Adrenal gland (tissue), 12 donors: ENCODE data around the gene SORBS2. TPM values are rescaled to one million over a fixed set of nuclear protein-coding genes. Genes with fewer than 3 reads are reported as not detected.
A peak's percentile ranks its signal among the peaks of the same experiment; 100 is the strongest.

ENCODE experiments used
- DNase-seq, 7 donors: peaks; one replicate each; pipeline ENCODE4 v3.0.0-alpha.2; 2019 to 2020
- H3K27ac ChIP-seq, 5 donors: fragments of 200-600 bp; sonication (generic) in 4 of 5; 1 replicate in 3 of 5; 2 replicates in 2 of 5; pipeline versions ENCODE4 v1.5.1 to v1.8.0; 2016 to 2020; ENCODE audit warnings: mild to moderate bottlenecking in 1 of 5
- H3K27me3 ChIP-seq: fragments of 200-600 bp; 2 replicates; pipeline ENCODE4 v1.8.0; 2021
- H3K36me3 ChIP-seq, 2 donors: fragments of 200-600 bp; replicated peaks in 1 of 2; 1 replicate in 1 of 2; 2 replicates in 1 of 2; pipeline versions ENCODE4 v1.5.1 to v1.8.0; 2018 to 2022
- H3K4me1 ChIP-seq, 2 donors: fragments of 200-600 bp; replicated peaks in 1 of 2; 1 replicate in 1 of 2; 2 replicates in 1 of 2; pipeline versions ENCODE4 v1.5.1 to v1.8.0; 2018 to 2021
- H3K4me3 ChIP-seq, 4 donors: fragments of 200-600 bp; sonication (generic) in 3 of 4; one replicate each; pipeline ENCODE4 v1.5.1; 2016 to 2018
- H3K9me3 ChIP-seq, 3 donors: fragments of 200-600 bp; sonication (generic) in 1 of 3; replicated peaks in 1 of 3; 1 replicate in 2 of 3; 2 replicates in 1 of 3; pipeline versions ENCODE4 v1.5.1 to v1.8.0; 2016 to 2021
- CTCF ChIP-seq, 6 experiments: fragments of 450-650 bp in 4 of 6; fragments of 200-600 bp in 2 of 6; sonication (generic) in 1 of 6; IDR thresholded peaks; 1 replicate in 5 of 6; 2 replicates in 1 of 6; pipeline versions ENCODE4 v1.5.1 to v1.8.0; 2016 to 2021; ENCODE audit warnings: antibody characterized with exemption in 6 of 6, mild to moderate bottlenecking in 2 of 6, moderate library complexity in 1 of 6
- POLR2A ChIP-seq, 2 donors: fragments of 450-650 bp; IDR thresholded peaks; one replicate each; pipeline ENCODE4 v1.6.1; 2017; ENCODE audit warnings: antibody characterized with exemption in 2 of 2, mild to moderate bottlenecking in 2 of 2, moderate library complexity in 1 of 2
- WGBS, 4 donors: extraction: QIAGEN DNeasy Blood & Tissue Kit in 2 of 4; methylation state at CpG; one replicate each; pipeline versions ENCODE4 v1.1.5 to v1.1.7; 2013 to 2017; 5-methylcytosine and 5-hydroxymethylcytosine counted together
- intact Hi-C, 2 donors: fragments of 100-400 bp; cut with DNase I; formaldehyde crosslinking; loops; one replicate each; pipeline versions ENCODE4 v1.14.1 to v1.15.0; 2022 to 2023
- polyA plus RNA-seq, 3 donors: library from polyadenylated mRNA; stranded (reverse); fragments of 200-250 nt in 2 of 3; fragments of 350-450 nt in 1 of 3; fragmentation: Illumina TruSeq in 1 of 3; extraction: RNeasy Lipid Tissue Mini Kit (QIAGEN cat#74804) in 1 of 3; gene quantifications; one replicate each; pipeline ENCODE4 v1.2.3, GENCODE V29; 2013 to 2014
- total RNA-seq, 9 donors: library from RNA; depleted of rRNA in 4 of 9; stranded (reverse); fragments of >200 nt in 4 of 9; fragments of 120-200 nt in 1 of 9; fragmentation: NEBNext Ultra II Directional in 1 of 9; extraction: Animal tissue kit (Norgen Biotek cat#: 25700) in 1 of 9; gene quantifications; one replicate each; pipeline versions ENCODE4 v1.1.0 to v1.2.4, GENCODE V29; 2013 to 2023
- donor health status: healthy with polysubstance abuse.
- donor health status: Bipolar disorder and iron deficiency.
- donor health status: DM: yes; HTN: yes; CAD: no.
- donor health status: DM: no; HTN: no; CAD: no.
- donor health status: DM: no; HTN: no; CAD: no.
- donor health status: DM: yes; HTN: yes; CAD: no.

The SORBS2 gene
- total and polyA plus RNA-seq, 12 donors, result 126 to 875 (median 582) TPM

DNA sequence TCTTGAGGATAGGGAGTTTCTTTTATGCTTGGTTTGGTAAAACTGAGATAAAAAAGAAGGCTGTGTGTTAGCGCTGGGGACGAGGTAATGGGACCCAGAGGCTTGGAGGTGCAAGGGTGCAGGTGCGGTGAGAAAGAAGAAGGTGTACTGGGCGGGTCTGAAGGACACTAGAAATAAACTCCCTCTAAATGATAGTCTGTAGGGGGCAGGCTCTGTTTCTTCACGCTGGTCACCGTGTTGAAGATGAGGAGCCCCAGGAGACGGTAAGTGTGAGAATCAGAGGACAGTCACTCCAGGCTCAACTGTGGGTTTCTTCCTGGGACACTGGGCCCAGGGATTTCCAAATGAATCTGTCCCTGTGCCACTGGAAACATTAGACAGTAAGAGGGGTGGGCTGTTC, 131.4 kb downstream of the SORBS2 start:
- H3K9me3 ChIP-seq, result peaks cover 0 to 4% (median 0%) of the 10 kb centered on the region in 3 donors
- WGBS, 4 donors, result 91 to 92% (median 92%) methylated on average over 7 of the region's 7 CpGs
- TF ChIP-seq CTCF (IDR thresholded peaks at IDR 0.05) (no peak), POLR2A (IDR thresholded peaks at IDR 0.05) (no peak)
- intact Hi-C loops, result no loop called here
- no peaks in the 10 kb centered on the region for H3K27me3 ChIP-seq
- DNase-seq, result no peak
- peaks cover 6 to 26% of the 10 kb centered on the region in 2 donors for H3K4me1 ChIP-seq
- peaks cover 0 to 12% of the 10 kb centered on the region in 2 donors for H3K36me3 ChIP-seq
- H3K27ac ChIP-seq, result no peak overlapping the region
- no peak overlapping the region for H3K4me3 ChIP-seq

- TF ChIP-seq POLR2A (IDR thresholded peaks at IDR 0.05), result no peak
- TF ChIP-seq CTCF (IDR thresholded peaks at IDR 0.05), result no peak
- no peak overlapping the region for H3K4me3 ChIP-seq
- H3K9me3 ChIP-seq, result peaks cover 0 to 4% (median 0%) of the 10 kb centered on the region in 3 donors
- WGBS, 4 donors, result 74 to 83% (median 77%) methylated on average over 3 of the region's 3 CpGs
- no peak for DNase-seq
- H3K27ac ChIP-seq, result peak overlapping the region in 1 of 5 donors; percentile 14
- peaks cover 6 to 19% of the 10 kb centered on the region in 2 donors for H3K4me1 ChIP-seq
- H3K36me3 ChIP-seq, result peaks cover 0 to 12% of the 10 kb centered on the region in 2 donors
- no peaks in the 10 kb centered on the region for H3K27me3 ChIP-seq
- intact Hi-C loops, result no loop called here
Observed at GRCh38 chr4:185679523-185679922, 132.5 kb downstream of the SORBS2 start.

- Histone ChIP-seq H3K4me3 (no peak overlapping the region), H3K27ac (no peak overlapping the region), H3K27me3 (no peaks in the 10 kb centered on the region), H3K4me1 (peaks cover 10 to 17% of the 10 kb centered on the region in 2 donors), H3K36me3 (peaks cover 0 to 12% of the 10 kb centered on the region in 2 donors), H3K9me3 (peaks cover 0 to 4% (median 0%) of the 10 kb centered on the region in 3 donors)
- no peak for DNase-seq
- intact Hi-C loops, result no loop called here
- TF ChIP-seq CTCF (IDR thresholded peaks at IDR 0.05), result no peak
- no peak for TF ChIP-seq POLR2A (IDR thresholded peaks at IDR 0.05)
- 87 to 95% (median 94%) methylated on average over 1 of the region's 1 CpG for WGBS, 4 donors
Observed at GRCh38 chr4:185677637-185678314, 134.2 kb downstream of the SORBS2 start.

DNA sequence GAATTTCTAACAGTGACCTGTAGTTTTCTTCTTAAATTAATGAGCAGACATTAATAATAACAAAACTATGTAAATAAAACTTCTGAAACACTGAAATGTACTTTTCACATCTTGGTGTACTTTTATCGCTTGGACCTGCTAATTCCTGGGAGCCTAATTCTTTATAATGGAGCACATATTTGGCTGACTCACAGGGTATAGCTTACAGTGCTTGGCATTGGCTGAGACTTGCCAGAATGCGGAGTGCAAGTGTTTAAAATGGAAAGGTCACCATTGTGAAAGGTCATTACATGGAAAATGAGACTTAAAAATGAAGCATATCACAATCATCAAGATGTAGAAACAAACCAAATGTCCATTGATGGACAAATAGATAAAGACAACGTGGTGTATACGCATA, 139.4 kb downstream of the SORBS2 start:
- no peak overlapping the region for H3K27ac ChIP-seq
- H3K4me1 ChIP-seq, result peaks cover 11 to 16% of the 10 kb centered on the region in 2 donors
- no peak for DNase-seq
- 42 to 59% (median 46%) methylated on average over 4 of the region's 4 CpGs for WGBS, 4 donors
- no peaks in the 10 kb centered on the region for H3K9me3 ChIP-seq
- peaks cover 0 to 7% of the 10 kb centered on the region in 2 donors for H3K36me3 ChIP-seq
- H3K4me3 ChIP-seq, result no peak overlapping the region
- intact Hi-C loops, result no loop called here
- H3K27me3 ChIP-seq, result no peaks in the 10 kb centered on the region
- TF ChIP-seq POLR2A (IDR thresholded peaks at IDR 0.05), result no peak
- no peak for TF ChIP-seq CTCF (IDR thresholded peaks at IDR 0.05)
